IMR-90 (cell line): Measurements from ENCODE around the gene IFI35. TPM values are rescaled to one million over a fixed set of nuclear protein-coding genes. Genes with fewer than 3 reads are reported as not detected.
A peak's percentile ranks its signal among the peaks of the same experiment; 100 is the strongest.

Source experiments
- ATAC-seq: fragments of 200-7000 bp; cut with Tn5 transposase; 2 replicates; pipeline ENCODE4 v1.9.1; 2020; ENCODE audit warnings: low read depth, mild to moderate bottlenecking, moderate library complexity
- BruUV-seq: library from RNA; stranded (reverse); fragments of 400-500 nt; replicated peaks from 2 replicates; lab custom pipeline; 2021; lab: Mats Ljungman, UMichigan
- CTCF ChIA-PET: fragments of 300-600 bp; formaldehyde crosslinking; extraction: SDS; loops from one replicate; lab custom pipeline; 2021; ENCODE audit warnings: antibody characterized with exemption; lab: Yijun Ruan, JAX
- POLR2A ChIA-PET: fragments of 300-600 bp; sonication (Branson Sonifier 250); formaldehyde crosslinking; loops from one replicate; lab custom pipeline; 2022; ENCODE audit warnings: antibody characterized with exemption; ENCODE audit not compliant: unreplicated experiment; lab: Charles Lee
- DNase-seq: peaks from one replicate; pipeline ENCODE4 v3.0.0; 2013
- H2AFZ ChIP-seq: replicated peaks from 2 replicates; pipeline ENCODE3; 2013; ENCODE audit warnings: low read length, mild to moderate bottlenecking; ENCODE audit not compliant: poor library complexity
- H2AK5ac ChIP-seq: 2 replicates; pipeline ENCODE4 v1.6.1; 2013; ENCODE audit warnings: low read depth, low read length, inconsistent platforms
- H2AK9ac ChIP-seq: replicated peaks from 2 replicates; pipeline ENCODE3; 2013; ENCODE audit warnings: mild to moderate bottlenecking, low read depth, low read length, moderate library complexity; ENCODE audit not compliant: poor library complexity
- H2BK120ac ChIP-seq: 2 replicates; pipeline ENCODE4 v1.6.1; 2013; ENCODE audit warnings: low read depth, low read length, inconsistent platforms
- H2BK15ac ChIP-seq: 3 replicates; pipeline ENCODE4 v1.6.1; 2013; ENCODE audit warnings: low read depth, low read length, inconsistent platforms
- H2BK20ac ChIP-seq: 2 replicates; pipeline ENCODE4 v1.6.1; 2013; ENCODE audit warnings: low read depth, mild to moderate bottlenecking, inconsistent platforms, low read length, moderate library complexity
- H2BK5ac ChIP-seq: 2 replicates; pipeline ENCODE4 v1.6.1; 2013; ENCODE audit warnings: mild to moderate bottlenecking, low read depth, low read length, inconsistent platforms; ENCODE audit not compliant: poor library complexity, severe bottlenecking
- H3K14ac ChIP-seq: replicated peaks from 2 replicates; pipeline ENCODE4 v1.6.1; 2013; ENCODE audit warnings: low read depth, low read length, inconsistent platforms
- H3K18ac ChIP-seq: 2 replicates; pipeline ENCODE4 v1.6.1; 2013; ENCODE audit warnings: low read depth, low read length, control low read depth
- H3K23ac ChIP-seq: 2 replicates; pipeline ENCODE4 v1.6.1; 2013; ENCODE audit warnings: low read depth, low read length, inconsistent platforms
- H3K27ac ChIP-seq: 2 replicates; pipeline ENCODE4 v1.5.1; 2013; ENCODE audit warnings: mild to moderate bottlenecking, control low read depth, low read length; ENCODE audit not compliant: insufficient read depth
- H3K27me3 ChIP-seq: 2 replicates; pipeline ENCODE4 v1.6.1; 2013; ENCODE audit warnings: low read length; ENCODE audit not compliant: control insufficient read depth, insufficient read depth
- H3K36me3 ChIP-seq: 2 replicates; pipeline ENCODE4 v1.6.1; 2013; ENCODE audit warnings: low read length, mixed read lengths; ENCODE audit not compliant: control insufficient read depth, insufficient read depth
- H3K4ac ChIP-seq: 2 replicates; pipeline ENCODE4 v1.6.1; 2013; ENCODE audit warnings: low read depth, low read length, inconsistent platforms
- H3K4me1 ChIP-seq: 2 replicates; pipeline ENCODE4 v1.6.1; 2013; ENCODE audit warnings: low read length, mixed read lengths; ENCODE audit not compliant: control insufficient read depth, insufficient read depth
- H3K4me2 ChIP-seq: 2 replicates; pipeline ENCODE4 v1.6.1; 2013; ENCODE audit warnings: low read depth, mild to moderate bottlenecking, control low read depth, low read length, moderate library complexity
- H3K4me3 ChIP-seq: 2 replicates; pipeline ENCODE4 v1.5.1; 2013; ENCODE audit warnings: low read depth, mild to moderate bottlenecking, control low read depth, low read length, moderate library complexity; ENCODE audit not compliant: insufficient read depth
- H3K56ac ChIP-seq: 2 replicates; pipeline ENCODE4 v1.6.1; 2013; ENCODE audit warnings: low read length, inconsistent platforms; ENCODE audit not compliant: insufficient read depth; ENCODE audit errors: extremely low read depth
- H3K79me1 ChIP-seq, 2 experiments: 2 replicates each; pipeline ENCODE4 v1.6.1; 2013; ENCODE audit warnings: low read length in 2 of 2, inconsistent platforms in 1 of 2, low read depth in 1 of 2
- H3K9ac ChIP-seq: 2 replicates; pipeline ENCODE4 v1.6.1; 2013; ENCODE audit warnings: low read depth, low read length, control low read depth
- H3K9me1 ChIP-seq: 2 replicates; pipeline ENCODE4 v1.6.1; 2013; ENCODE audit warnings: low read length, inconsistent platforms; ENCODE audit not compliant: insufficient read depth
- H3K9me3 ChIP-seq: 2 replicates; pipeline ENCODE4 v1.6.1; 2013; ENCODE audit warnings: low read length; ENCODE audit not compliant: control insufficient read depth, insufficient read depth
- H4K20me1 ChIP-seq: 2 replicates; pipeline ENCODE4 v1.6.1; 2013; ENCODE audit warnings: low read length, inconsistent platforms; ENCODE audit not compliant: insufficient read depth
- H4K5ac ChIP-seq: 2 replicates; pipeline ENCODE4 v1.6.1; 2013; ENCODE audit warnings: mild to moderate bottlenecking, low read depth, low read length, control low read depth
- H4K8ac ChIP-seq, 2 experiments: 2 replicates each; pipeline ENCODE4 v1.6.1; 2013; ENCODE audit warnings: low read depth in 2 of 2, low read length in 2 of 2, control low read depth in 1 of 2, inconsistent platforms in 1 of 2
- H4K91ac ChIP-seq: 2 replicates; pipeline ENCODE4 v1.6.1; 2013; ENCODE audit warnings: low read depth, low read length, inconsistent platforms; ENCODE audit not compliant: insufficient read depth
- BHLHE40 ChIP-seq: fragments of 150-350 bp; IDR thresholded peaks from 2 replicates; pipeline ENCODE4 v1.6.1; 2016; ENCODE audit warnings: mild to moderate bottlenecking, low read depth, low read length
- CEBPB ChIP-seq: IDR thresholded peaks from 2 replicates; pipeline ENCODE4 v1.6.1; 2012; ENCODE audit warnings: low read depth, low read length, improper control_type of control experiment
- CHD1 ChIP-seq: IDR thresholded peaks from 2 replicates; pipeline ENCODE4 v1.6.1; 2012; ENCODE audit warnings: low read depth, low read length, improper control_type of control experiment
- FOS ChIP-seq: fragments of 150-350 bp; IDR thresholded peaks from 2 replicates; pipeline ENCODE4 v1.6.1; 2016; ENCODE audit warnings: low read depth, low read length
- MAFK ChIP-seq: IDR thresholded peaks from 2 replicates; pipeline ENCODE4 v1.6.1; 2012; ENCODE audit warnings: low read depth, low read length, improper control_type of control experiment
- POLR2A ChIP-seq: IDR thresholded peaks from 2 replicates; pipeline ENCODE4 v1.6.1; 2012; ENCODE audit warnings: mild to moderate bottlenecking, low read depth, low read length
- dilution Hi-C: fragments of 300-500 bp; cut with HindIII; formaldehyde crosslinking; loops from one replicate; pipeline ENCODE4 v1.14.3; 2018; ENCODE audit warnings: low sequenced_read_pairs; ENCODE audit not compliant: unreplicated experiment
- in situ Hi-C: fragments of 300-500 bp; cut with MboI; formaldehyde crosslinking; loops from 3 replicates; pipeline ENCODE4 v1.14.3; 2019; ENCODE audit warnings: low sequenced_read_pairs, inconsistent platforms, mixed read lengths
- intact Hi-C: fragments of 100-400 bp; cut with micrococcal nuclease; formaldehyde crosslinking; loops from 2 replicates; pipeline ENCODE4 v1.10.0; 2022
- polyA plus RNA-seq, 3 experiments: library from polyadenylated mRNA; depleted of rRNA; stranded (reverse); fragments of >200 nt; gene quantifications; 2 replicates each; pipeline ENCODE4 v1.2.3, GENCODE V29; 2012; ENCODE audit warnings: low replicate concordance in 1 of 3
- total RNA-seq: library from RNA; depleted of rRNA; stranded (reverse); fragments of >200 nt; gene quantifications from 2 replicates; pipeline ENCODE4 v1.2.3, GENCODE V29; 2012
- TF ChIP-seq, protein P1 (sequence below): fragments of 150-350 bp; IDR thresholded peaks from 2 replicates; pipeline ENCODE4 v1.6.1; 2017; ENCODE audit warnings: mild to moderate bottlenecking, antibody characterized with exemption, low read length, low read depth

Gene IFI35
- total and polyA plus RNA-seq, 2 of the 4 experiments (the other 2 are of a cell fraction) = 15.8 to 17.0 TPM

DNA sequence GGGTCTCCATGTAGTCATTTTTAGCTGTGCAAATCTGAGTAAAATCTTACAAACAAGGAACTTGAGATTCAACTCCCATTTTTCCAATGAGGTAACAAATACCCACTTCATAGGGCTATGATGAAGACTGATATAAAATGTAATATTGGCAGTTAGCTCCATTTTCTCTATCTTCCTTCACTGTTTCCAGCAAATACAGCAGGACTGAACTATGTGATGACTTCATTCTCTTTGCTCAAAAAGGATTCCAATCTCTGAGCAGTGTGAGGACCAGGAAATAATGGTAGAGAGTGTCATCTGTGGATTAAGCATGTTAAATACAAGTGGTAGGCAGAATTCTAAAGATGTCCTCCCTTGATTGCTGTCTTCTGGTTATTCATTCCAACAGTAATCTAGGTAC is 36.7 kb downstream of the IFI35 start:
- Histone ChIP-seq H3K27ac (no peak overlapping the region), H2BK15ac (no peak overlapping the region), H3K4ac (no peak overlapping the region), H3K9me1 (0 out of 2 replicates have a peak, but pooled peaks cover 3% of the 10 kb centered on the region), H3K23ac (no peak overlapping the region), H2BK5ac (no peak overlapping the region), H3K9ac (no peak overlapping the region), H3K27me3 (no peaks in the 10 kb centered on the region), H3K14ac (no peak overlapping the region), H2AFZ (no peak overlapping the region), H4K91ac (no peak overlapping the region), H4K20me1 (no peaks in the 10 kb centered on the region), H2BK20ac (no peak overlapping the region), H2AK5ac (no peak overlapping the region), H3K9me3 (no peaks in the 10 kb centered on the region), H3K79me1 (no peaks in the 10 kb centered on the region), H2BK120ac (no peak overlapping the region), H3K4me2 (no peak overlapping the region), H4K8ac (no peak overlapping the region), H4K5ac (no peak overlapping the region), H3K4me1 (peaks cover 6% of the 10 kb centered on the region), H3K36me3 (no peaks in the 10 kb centered on the region; the same call in 1 of the 2 replicates), H3K4me3 (no peak overlapping the region), H3K56ac (no peak overlapping the region), H3K18ac (no peak overlapping the region), H2AK9ac (no peak overlapping the region)
- TF ChIP-seq BHLHE40 (no peak), MAFK (no peak), CHD1 (no peak), CEBPB (no peak), POLR2A (no peak), FOS (no peak)
- TF ChIP-seq, protein P1, sequence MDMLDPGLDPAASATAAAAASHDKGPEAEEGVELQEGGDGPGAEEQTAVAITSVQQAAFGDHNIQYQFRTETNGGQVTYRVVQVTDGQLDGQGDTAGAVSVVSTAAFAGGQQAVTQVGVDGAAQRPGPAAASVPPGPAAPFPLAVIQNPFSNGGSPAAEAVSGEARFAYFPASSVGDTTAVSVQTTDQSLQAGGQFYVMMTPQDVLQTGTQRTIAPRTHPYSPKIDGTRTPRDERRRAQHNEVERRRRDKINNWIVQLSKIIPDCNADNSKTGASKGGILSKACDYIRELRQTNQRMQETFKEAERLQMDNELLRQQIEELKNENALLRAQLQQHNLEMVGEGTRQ = no peak
- ChIA-PET POLR2A (no interaction called here), CTCF (no interaction called here)
- in situ Hi-C loops (no loop called here), intact Hi-C loops (no loop called here), dilution Hi-C loops (no loop called here)
- DNase-seq = peak; percentile 49
- peak; percentile 85 for ATAC-seq
- BruUV-seq = no TSS peak
